ENCODE measurements around the gene MSH5.
A peak's percentile ranks its signal among the peaks of the same experiment; 100 is the strongest.
"Not testable (repeated sequence)": the region's sequence is repeated elsewhere in the genome, so short reads cannot be mapped to it uniquely, and the experiment has no call there.

The MSH5 gene

DNA sequence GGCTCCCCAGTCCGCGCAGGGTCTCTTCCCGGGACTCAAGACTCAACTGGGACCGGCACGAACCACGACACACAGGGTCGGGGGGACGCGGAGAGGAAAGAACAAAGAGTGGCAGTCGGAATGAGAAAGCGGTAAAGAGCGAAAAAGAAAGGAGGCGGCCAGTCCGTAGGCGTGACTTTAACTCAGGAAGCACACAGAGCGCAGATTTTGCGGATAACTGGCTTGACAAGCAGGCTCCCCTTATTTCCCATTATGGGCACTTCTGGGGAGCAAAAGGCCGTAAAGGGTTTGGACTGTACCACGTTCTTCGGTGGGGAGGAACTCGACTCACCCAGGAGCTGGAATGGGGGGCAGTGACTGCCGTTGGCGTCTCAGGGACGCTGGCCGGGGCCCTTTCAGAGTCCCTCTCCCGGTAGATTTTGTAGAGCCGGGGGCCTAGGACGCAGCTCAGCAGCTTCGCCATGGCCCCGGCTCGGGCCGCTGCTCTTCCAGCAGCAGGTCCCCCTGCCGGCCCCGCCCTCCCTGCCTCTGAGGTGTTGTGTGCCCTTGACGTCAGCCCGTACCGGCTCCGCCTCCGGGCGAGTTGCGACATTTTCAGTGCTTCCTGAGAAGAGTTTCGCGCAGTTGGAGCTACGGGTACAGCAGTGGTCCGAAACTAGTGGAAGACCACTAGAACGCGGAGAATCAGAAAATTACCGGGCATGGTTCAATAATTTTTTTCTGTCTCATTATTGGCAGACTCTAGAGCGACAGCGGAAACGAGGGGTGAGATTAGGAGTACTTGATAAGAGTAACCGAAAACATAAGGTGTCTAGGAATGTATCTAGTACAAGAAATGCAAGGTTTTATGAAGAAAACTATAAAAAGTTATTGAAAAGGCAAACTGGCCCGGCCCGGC lies 36.7 kb upstream of the MSH5 start, which contains the start of gene ABHD16A:
Gene ABHD16A (minus strand): TSS at position 506 of the 898 bp plus-strand sequence. CDS start 43 bp downstream, at position 463.
- H3K27ac Mint-ChIP-seq, result peak within 1 kb of the TSS; percentile 94 to 97
- peak; percentile 94 to 95 (median 95) for DNase-seq
- H3K4me1 Mint-ChIP-seq (ENCODE audit: low read depth in 2 of 2), result peaks cover 18 to 23% of the 10 kb centered on the region in 2 donors

DNA sequence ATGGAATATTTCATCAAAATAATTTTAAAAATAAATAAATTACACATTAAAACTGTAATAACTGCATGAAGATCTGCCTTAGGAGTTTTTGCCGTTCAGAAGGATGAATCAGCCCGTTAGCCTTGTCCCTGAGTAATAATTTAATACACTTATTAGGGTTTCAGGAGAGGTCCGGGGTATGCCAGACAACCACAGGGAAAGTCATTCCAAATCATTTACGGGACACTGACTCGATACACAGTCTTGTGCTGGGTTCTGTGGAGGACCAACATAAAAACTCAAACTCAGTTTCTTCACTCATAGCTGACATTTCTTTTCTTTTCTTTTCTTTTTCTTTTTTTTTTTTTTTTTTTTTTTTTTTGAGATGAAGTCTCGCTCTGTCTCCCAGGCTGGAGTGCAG lies 33.9 kb upstream of the MSH5 start:
- no peak overlapping the region for H3K4me3 Mint-ChIP-seq
- ATAC-seq (replicated peaks) (no peak), DNase-seq (no peak)
- H3K27me3 Mint-ChIP-seq, result no peaks in the 10 kb centered on the region
- H3K9me3 Mint-ChIP-seq, result no peaks in the 10 kb centered on the region
- peaks cover 23 to 25% of the 10 kb centered on the region in 2 donors for H3K4me1 Mint-ChIP-seq (ENCODE audit: low read depth in 2 of 2)
- peaks cover 10% of the 10 kb centered on the region for H3K36me3 Mint-ChIP-seq (ENCODE audit: insufficient read depth)
- H3K27ac Mint-ChIP-seq, result no peak overlapping the region

More for the DNA sequence above, 36.7 kb upstream of the MSH5 start, which contains the start of gene ABHD16A:
- peaks cover 26% of the 10 kb centered on the region for H3K36me3 Mint-ChIP-seq (ENCODE audit: insufficient read depth)
- no peaks in the 10 kb centered on the region for H3K9me3 Mint-ChIP-seq
- no peaks in the 10 kb centered on the region for H3K27me3 Mint-ChIP-seq
- peak; percentile 93 for ATAC-seq (replicated peaks)
- H3K4me3 Mint-ChIP-seq, result peak within 1 kb of the TSS; percentile 95 to 99

DNA sequence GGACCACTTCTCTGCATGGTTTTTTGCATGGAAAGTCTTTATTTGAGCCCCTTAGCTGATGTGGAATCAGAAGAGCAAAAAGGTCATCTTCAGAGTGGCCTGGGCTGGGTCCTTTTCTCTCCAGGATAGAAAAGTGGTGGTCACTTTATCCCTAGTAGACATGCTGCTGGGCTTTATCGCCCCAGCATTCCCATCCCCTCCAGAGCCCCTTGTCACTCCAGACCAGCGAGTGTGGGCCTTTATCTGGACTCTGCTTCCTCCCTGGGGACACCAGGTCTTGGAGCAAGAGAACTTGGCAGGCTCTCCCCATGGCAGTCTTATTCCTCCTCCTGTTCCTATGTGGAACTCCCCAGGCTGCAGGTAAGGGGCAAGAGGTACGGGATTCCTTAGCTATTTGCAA lies 33.2 kb upstream of the MSH5 start, which contains the start of gene LY6G6F:
Gene LY6G6F (plus strand): TSS at position 268 of the 400 bp plus-strand sequence. CDS start 41 bp downstream, at position 309.
- no peaks in the 10 kb centered on the region for H3K27me3 Mint-ChIP-seq
- no peak within 1 kb of the TSS for H3K27ac Mint-ChIP-seq
- peaks cover 7% of the 10 kb centered on the region for H3K36me3 Mint-ChIP-seq (ENCODE audit: insufficient read depth)
- ATAC-seq (replicated peaks), result no peak
- peaks cover 20 to 24% of the 10 kb centered on the region in 2 donors for H3K4me1 Mint-ChIP-seq (ENCODE audit: low read depth in 2 of 2)
- no peak within 1 kb of the TSS for H3K4me3 Mint-ChIP-seq
- no peaks in the 10 kb centered on the region for H3K9me3 Mint-ChIP-seq
- no peak for DNase-seq

DNA sequence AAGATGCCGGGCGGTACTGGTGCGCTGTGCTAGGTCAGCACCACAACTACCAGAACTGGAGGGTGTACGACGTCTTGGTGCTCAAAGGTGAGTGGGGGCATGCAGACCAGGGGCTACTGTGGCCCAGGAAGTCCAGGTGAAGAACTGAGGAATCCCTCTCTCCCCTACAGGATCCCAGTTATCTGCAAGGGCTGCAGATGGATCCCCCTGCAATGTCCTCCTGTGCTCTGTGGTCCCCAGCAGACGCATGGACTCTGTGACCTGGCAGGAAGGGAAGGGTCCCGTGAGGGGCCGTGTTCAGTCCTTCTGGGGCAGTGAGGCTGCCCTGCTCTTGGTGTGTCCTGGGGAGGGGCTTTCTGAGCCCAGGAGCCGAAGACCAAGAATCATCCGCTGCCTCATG lies 32.1 kb upstream of the MSH5 start:
- Mint-ChIP-seq H3K9me3 (no peaks in the 10 kb centered on the region), H3K27ac (no peak overlapping the region), H3K36me3 (ENCODE audit: insufficient read depth) (no peaks in the 10 kb centered on the region), H3K4me1 (ENCODE audit: low read depth in 2 of 2) (peaks cover 15 to 18% of the 10 kb centered on the region in 2 donors), H3K27me3 (peaks cover 0 to 6% of the 10 kb centered on the region in 2 donors), H3K4me3 (no peak overlapping the region)
- DNase-seq (no peak), ATAC-seq (replicated peaks) (no peak)

DNA sequence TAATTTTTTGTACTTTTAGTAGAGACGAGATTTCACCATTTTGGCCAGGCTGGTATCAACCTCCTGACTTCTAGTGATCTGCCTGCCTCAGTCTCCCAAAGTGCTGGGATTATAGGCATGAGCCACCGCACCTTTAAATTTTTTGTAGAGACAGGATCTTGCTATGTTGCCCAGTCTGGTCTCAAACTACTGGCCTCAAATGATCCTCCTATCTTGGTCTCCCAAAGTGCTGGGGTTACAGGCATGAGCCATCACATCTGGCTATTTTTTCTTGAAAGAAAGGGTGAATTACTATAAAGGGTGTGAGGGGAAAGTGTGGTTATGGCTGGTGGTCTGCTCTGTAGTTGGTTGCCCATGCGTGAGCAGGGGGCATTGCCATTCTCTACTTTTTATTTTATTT lies 31.6 kb upstream of the MSH5 start:
- Mint-ChIP-seq H3K4me1 (ENCODE audit: low read depth in 2 of 2) (peaks cover 14 to 17% of the 10 kb centered on the region in 2 donors), H3K4me3 (no peak overlapping the region), H3K27ac (no peak overlapping the region), H3K36me3 (ENCODE audit: insufficient read depth) (no peaks in the 10 kb centered on the region), H3K27me3 (peaks cover 0 to 7% of the 10 kb centered on the region in 2 donors), H3K9me3 (no peaks in the 10 kb centered on the region)
- no peak for DNase-seq
- no peak for ATAC-seq (replicated peaks)

DNA sequence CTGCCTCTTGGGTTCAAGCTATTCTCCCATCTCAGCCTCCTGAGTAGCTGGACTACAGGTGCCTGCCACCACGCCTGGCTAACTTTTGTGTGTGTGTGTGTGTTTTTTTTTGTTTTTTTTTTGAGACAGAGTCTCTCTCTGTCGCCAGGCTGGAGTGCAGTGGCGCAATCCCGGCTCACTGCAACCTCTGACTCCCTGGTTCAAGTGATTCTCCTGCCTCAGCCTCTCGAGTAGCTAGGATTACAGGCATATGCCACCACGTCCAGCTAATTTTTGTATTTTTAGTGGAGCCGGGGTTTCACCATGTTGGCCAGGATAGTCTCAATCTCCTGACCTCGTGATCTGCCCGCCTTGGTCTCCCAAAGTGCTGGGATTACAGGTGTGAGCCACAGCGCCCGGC lies 30.6 kb upstream of the MSH5 start:
- ATAC-seq (replicated peaks); DNase-seq; H3K27ac Mint-ChIP-seq; H3K36me3 Mint-ChIP-seq (ENCODE audit: insufficient read depth); H3K4me3 Mint-ChIP-seq; H3K9me3 Mint-ChIP-seq; H3K27me3 Mint-ChIP-seq: not testable (repeated sequence)
- peaks cover 13 to 14% of the 10 kb centered on the region in 2 donors for H3K4me1 Mint-ChIP-seq (ENCODE audit: low read depth in 2 of 2)

DNA sequence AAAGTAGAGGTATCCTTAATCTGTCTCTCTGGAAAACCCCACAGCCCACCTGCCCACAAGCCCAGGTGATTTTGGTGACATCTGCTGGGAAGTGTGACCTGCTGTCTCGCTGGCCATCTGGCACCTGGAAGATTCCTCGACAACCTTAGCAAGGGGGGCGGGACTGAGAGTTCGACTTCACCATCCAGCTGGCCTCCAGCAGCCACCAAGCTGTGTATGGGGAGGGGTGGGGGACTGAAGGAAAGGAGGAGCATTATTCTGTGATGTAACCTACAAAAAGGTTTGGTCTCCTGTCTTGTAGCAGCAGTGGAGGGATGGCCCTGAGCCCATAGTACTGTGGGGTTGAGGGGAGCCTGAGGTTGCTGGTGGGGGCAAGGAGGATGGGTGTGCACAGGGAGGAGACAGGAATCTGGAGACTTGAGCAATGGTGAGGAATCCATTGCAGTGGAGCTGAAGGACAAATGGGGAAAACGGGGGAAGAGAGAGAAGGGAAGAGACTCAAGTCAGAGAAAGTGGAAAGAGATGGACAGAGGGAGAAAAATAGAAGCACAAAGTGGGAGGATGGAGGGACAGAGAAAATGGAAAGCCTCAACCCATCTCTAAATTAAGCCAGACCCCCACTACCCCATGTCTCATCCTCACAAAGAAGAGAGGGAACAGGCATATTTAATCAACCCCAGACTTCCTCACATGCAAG lies 29.1 kb upstream of the MSH5 start:
- Mint-ChIP-seq H3K9me3 (no peaks in the 10 kb centered on the region), H3K27ac (peak overlapping the region; percentile 11 to 52), H3K36me3 (ENCODE audit: insufficient read depth) (no peaks in the 10 kb centered on the region), H3K4me1 (ENCODE audit: low read depth in 2 of 2) (peaks cover 13 to 14% of the 10 kb centered on the region in 2 donors), H3K27me3 (peaks cover 0 to 7% of the 10 kb centered on the region in 2 donors), H3K4me3 (peak overlapping the region in 1 of 2 donors; percentile 9)
- ATAC-seq (replicated peaks) (no peak), DNase-seq (no peak)

DNA sequence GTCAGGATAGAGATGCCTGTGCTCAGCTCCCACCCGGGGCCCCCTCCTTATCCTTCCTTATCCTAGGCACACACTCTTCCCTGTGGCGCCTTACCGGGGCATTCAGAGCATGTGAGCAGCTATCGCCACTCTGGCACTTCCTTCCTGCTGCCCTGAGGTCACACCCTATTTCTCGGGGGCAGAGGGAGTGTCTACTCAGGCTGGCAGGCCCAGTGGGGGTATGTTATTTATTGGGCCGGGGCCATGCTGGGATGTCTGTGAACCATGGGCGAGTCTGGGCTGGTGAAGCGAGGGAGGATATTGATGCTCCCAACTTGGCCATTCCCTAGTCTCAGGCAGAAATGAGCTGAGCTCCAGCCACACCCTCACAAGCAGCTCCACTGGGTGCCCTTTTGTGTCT lies 28.6 kb upstream of the MSH5 start:
- H3K4me3 Mint-ChIP-seq, result peak overlapping the region in 1 of 2 donors; percentile 9
- ATAC-seq (replicated peaks), result peak; percentile 51
- no peaks in the 10 kb centered on the region for H3K36me3 Mint-ChIP-seq (ENCODE audit: insufficient read depth)
- H3K4me1 Mint-ChIP-seq (ENCODE audit: low read depth in 2 of 2), result peaks cover 13 to 14% of the 10 kb centered on the region in 2 donors
- peaks cover 0 to 7% of the 10 kb centered on the region in 2 donors for H3K27me3 Mint-ChIP-seq
- no peaks in the 10 kb centered on the region for H3K9me3 Mint-ChIP-seq
- peak overlapping the region; percentile 11 to 52 for H3K27ac Mint-ChIP-seq
- no peak for DNase-seq

DNA sequence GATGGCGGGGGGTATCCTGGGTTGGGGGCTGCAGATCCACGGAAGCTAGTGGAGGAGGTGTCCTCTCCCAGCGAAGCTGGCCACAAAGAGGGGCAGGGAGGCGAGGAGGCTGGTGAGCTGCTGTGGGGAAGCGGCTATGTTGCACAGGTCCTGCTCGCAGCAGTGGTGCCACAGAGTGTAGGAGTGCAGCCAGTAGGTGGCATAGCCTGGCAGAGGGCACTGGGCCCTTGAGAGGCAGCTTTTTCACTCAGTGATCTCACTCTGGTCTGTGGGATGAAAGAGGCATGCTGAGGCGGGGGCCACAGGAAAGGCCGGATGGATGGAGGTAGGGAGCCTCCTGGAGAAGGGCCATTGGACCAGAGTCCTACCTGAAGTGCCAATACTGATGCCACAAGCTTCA lies 27.5 kb upstream of the MSH5 start:
- ATAC-seq (replicated peaks), result peak; percentile 54

DNA sequence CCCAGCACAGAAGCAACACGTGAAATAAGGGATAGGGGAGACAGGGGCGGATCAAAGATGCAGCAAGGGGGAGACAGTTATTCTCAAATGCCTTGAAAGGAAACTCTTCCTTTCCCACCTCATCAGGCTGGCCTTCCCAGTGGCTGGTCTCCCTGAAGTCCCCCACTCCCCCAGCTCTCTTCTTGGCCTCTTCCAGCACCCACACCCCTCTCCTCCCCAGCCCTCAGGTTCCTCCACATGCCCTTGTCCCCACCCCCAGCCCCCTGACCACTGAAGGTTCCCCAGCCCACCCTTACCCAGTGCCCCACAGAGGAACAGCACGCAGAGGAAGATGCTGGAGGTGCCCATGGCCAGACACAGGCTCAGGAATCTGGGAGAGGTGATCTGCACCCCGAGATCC lies 26.3 kb upstream of the MSH5 start:
- H3K9me3 Mint-ChIP-seq, result no peaks in the 10 kb centered on the region
- no peak overlapping the region for H3K4me3 Mint-ChIP-seq
- no peaks in the 10 kb centered on the region for H3K36me3 Mint-ChIP-seq (ENCODE audit: insufficient read depth)
- peak overlapping the region in 1 of 2 donors; percentile 41 for H3K27ac Mint-ChIP-seq
- DNase-seq, result no peak
- ATAC-seq (replicated peaks), result no peak
- H3K4me1 Mint-ChIP-seq (ENCODE audit: low read depth in 2 of 2), result peaks cover 13 to 14% of the 10 kb centered on the region in 2 donors
- H3K27me3 Mint-ChIP-seq, result peaks cover 0 to 7% of the 10 kb centered on the region in 2 donors

More for the DNA sequence above, 27.5 kb upstream of the MSH5 start:
- H3K36me3 Mint-ChIP-seq (ENCODE audit: insufficient read depth), result no peaks in the 10 kb centered on the region
- peak overlapping the region; percentile 71 to 78 for H3K27ac Mint-ChIP-seq
- no peak for DNase-seq
- H3K27me3 Mint-ChIP-seq, result peaks cover 0 to 7% of the 10 kb centered on the region in 2 donors
- H3K4me1 Mint-ChIP-seq (ENCODE audit: low read depth in 2 of 2), result peaks cover 13 to 14% of the 10 kb centered on the region in 2 donors
- no peaks in the 10 kb centered on the region for H3K9me3 Mint-ChIP-seq
- H3K4me3 Mint-ChIP-seq, result no peak overlapping the region

DNA sequence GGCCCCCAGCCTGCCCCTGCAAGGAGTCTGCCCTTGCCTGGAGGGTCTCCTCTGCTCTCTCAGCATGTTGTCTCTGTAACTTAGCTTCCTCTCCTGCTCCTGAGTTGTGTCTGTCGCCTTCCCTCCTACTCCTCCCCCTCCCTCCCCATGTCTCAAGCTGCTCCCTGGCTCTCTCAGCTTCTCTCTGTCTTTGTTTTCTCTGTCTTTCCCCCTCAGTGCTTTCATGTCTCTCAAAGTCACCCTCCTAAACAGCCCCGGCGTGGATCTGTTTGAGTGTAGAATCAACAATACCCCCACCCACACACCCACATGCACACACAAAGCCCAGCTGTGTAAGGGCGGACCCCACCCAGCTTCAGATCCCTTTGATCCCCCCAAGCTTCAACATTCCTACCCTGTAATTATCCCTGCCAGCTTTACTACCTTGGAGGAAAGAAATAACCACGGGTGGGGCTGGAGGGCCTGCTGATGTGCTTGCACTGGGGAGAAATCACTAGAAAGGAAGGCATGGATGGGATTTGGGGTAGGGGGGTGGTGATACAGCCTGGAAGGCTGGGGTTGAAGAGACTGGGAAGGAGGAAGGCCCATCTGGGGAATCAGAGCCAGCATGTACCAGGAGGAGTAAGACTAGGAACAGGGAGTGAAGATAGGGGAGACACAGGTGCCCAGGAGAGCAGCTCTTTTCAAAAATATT lies 25.7 kb upstream of the MSH5 start:
- ATAC-seq (replicated peaks), result no peak
- H3K4me3 Mint-ChIP-seq, result no peak overlapping the region
- H3K27ac Mint-ChIP-seq, result peak overlapping the region in 1 of 2 donors; percentile 16
- H3K36me3 Mint-ChIP-seq (ENCODE audit: insufficient read depth), result no peaks in the 10 kb centered on the region
- peaks cover 0 to 7% of the 10 kb centered on the region in 2 donors for H3K27me3 Mint-ChIP-seq
- H3K9me3 Mint-ChIP-seq, result no peaks in the 10 kb centered on the region
- no peak for DNase-seq
- peaks cover 14 to 15% of the 10 kb centered on the region in 2 donors for H3K4me1 Mint-ChIP-seq (ENCODE audit: low read depth in 2 of 2)

DNA sequence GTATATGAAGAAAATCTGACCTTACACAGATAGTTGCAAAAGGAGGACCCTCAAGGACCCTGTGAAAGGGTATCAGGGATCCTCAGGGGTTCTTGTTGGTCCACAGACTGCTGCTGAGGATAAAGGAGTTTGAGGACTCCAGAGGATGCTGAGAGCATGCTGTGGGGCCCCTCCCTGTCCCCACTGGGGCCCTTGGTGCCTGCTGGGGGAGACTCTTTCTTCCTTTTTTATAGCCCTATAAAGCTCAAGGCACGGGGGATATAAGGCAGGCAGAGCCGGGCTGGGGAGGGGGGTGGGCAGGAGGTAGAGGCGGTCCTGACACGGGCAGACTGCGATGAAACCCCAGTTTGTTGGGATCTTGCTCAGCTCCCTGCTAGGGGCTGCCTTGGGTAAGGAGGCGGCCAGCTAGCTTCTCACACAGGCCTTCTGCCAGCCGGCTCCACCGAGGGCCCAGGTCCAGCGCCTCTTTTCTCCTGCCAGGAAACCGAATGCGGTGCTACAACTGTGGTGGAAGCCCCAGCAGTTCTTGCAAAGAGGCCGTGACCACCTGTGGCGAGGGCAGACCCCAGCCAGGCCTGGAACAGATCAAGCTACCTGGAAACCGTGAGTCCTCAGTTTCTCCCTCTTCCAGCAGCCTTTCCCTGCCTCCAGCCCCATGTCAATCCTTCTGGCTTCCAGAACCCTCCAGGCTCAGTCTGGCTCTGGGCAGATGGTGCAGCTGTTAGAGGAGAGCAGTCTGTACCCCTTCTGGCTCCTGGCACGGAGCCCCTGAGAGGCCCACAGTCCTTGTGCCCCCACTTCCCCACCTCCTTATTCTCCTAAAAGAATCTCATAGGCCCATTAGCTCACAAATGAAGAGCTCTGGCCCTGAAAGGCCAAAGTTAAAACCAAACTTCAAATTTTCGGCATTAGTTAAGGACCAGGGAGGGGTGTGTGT lies 24.5 kb upstream of the MSH5 start, which contains the start of gene LY6G6D:
Gene LY6G6D (plus strand): TSS at position 327 of the 937 bp plus-strand sequence. CDS start 8 bp downstream, at position 335.
- Mint-ChIP-seq H3K36me3 (ENCODE audit: insufficient read depth) (no peaks in the 10 kb centered on the region), H3K4me1 (ENCODE audit: low read depth in 2 of 2) (peaks cover 14 to 15% of the 10 kb centered on the region in 2 donors)

More for the DNA sequence above, 24.5 kb upstream of the MSH5 start, which contains the start of gene LY6G6D:
- H3K27me3 Mint-ChIP-seq, result peaks cover 0 to 7% of the 10 kb centered on the region in 2 donors
- no peaks in the 10 kb centered on the region for H3K9me3 Mint-ChIP-seq
- DNase-seq (no peak), ATAC-seq (replicated peaks) (no peak)
- H3K4me3 Mint-ChIP-seq, result no peak within 1 kb of the TSS
- H3K27ac Mint-ChIP-seq, result peak within 1 kb of the TSS in 1 of 2 donors; percentile 16
